Left hindlimb (tissue), 1 donor: ENCODE measurements around the gene RNF151.

Experiments used
- DNase-seq: peaks from one replicate; pipeline ENCODE4 v3.0.0-alpha.2; 2018

Gene RNF151

GRCh38 chr16:1978476-1979120, 11.9 kb downstream of the RNF151 start:
- DNase-seq: no peak

GRCh38 chr16:1979271-1980029, 12.8 kb downstream of the RNF151 start:
- DNase-seq: no peak

GRCh38 chr16:1980030-1980769, 13.5 kb downstream of the RNF151 start:
- no peak for DNase-seq

- DNase-seq: no peak
These were observed 14.1 kb downstream of the RNF151 start for GRCh38 chr16:1980770-1981087.

GRCh38 chr16:1981398-1981836, 14.8 kb downstream of the RNF151 start, which contains the start of gene NOXO1:
Gene NOXO1 (minus strand): TSS chr16:1981469. CDS start chr16:1981179, 290 bp downstream.
- no peak for DNase-seq

DNA sequence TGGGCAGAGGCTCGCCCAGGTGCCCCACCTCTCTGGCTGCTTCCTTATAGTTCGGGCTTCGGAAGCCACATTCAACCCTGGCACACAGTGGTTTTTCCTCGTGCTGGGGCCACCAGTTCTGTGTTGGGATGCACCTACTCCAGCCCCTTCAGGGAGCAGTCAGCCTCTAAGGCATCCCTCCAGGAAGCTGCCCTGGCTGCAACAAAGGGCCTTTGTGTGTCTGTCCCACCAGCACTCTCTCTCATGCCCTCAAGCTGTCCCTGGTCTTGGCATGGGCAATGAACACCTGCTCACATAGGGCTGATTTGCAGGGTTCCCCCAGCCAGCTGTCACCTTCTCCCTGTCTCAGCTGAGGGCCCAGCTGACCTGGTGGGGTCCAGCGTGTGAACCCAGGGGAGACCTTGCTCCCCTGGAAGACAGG, 15.4 kb downstream of the RNF151 start:
- DNase-seq: no peak

GRCh38 chr16:1982991-1983543, 16.4 kb downstream of the RNF151 start:
- DNase-seq: no peak

DNA sequence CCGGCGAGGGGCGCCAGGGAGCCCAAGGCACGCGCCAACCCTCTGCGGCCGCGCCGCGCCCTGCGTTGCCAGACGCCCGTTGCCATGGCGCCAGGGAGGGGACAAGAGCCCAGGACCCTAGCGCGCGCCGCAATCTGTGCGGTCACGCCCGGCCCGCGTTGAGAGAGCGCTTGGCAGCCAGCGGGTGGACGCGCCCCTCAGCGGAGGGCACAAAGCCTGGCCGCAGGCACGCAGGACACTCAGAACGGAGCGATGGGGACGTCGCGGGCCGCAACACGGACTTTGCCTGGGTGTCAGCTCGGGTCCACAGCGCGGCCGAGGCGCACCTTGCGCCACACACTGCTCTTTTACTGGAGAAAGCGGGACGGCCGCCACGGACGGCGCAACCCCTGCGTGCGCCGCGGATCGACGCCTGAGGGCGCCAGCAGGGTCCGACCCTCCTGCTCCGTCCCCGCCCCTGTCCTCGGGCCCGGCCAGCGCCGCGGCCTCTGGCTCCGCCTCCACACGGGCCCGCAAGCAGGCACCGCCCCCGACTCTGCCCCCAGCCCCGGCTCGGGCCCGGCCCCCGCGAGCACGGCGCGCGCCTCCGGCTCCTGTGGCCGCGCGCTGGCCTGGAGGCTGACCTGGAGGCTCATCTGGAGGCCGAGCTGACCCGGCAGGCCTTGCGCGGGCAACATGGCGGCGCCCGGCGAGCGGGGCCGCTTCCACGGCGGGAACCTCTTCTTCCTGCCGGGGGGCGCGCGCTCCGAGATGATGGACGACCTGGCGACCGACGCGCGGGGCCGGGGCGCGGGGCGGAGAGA, 17.1 kb downstream of the RNF151 start, which contains the start of gene GFER:
Gene GFER (plus strand): TSS at position 650 of the 803 bp plus-strand sequence. CDS start 26 bp downstream, at position 676.
- DNase-seq: peak; percentile 94

DNA sequence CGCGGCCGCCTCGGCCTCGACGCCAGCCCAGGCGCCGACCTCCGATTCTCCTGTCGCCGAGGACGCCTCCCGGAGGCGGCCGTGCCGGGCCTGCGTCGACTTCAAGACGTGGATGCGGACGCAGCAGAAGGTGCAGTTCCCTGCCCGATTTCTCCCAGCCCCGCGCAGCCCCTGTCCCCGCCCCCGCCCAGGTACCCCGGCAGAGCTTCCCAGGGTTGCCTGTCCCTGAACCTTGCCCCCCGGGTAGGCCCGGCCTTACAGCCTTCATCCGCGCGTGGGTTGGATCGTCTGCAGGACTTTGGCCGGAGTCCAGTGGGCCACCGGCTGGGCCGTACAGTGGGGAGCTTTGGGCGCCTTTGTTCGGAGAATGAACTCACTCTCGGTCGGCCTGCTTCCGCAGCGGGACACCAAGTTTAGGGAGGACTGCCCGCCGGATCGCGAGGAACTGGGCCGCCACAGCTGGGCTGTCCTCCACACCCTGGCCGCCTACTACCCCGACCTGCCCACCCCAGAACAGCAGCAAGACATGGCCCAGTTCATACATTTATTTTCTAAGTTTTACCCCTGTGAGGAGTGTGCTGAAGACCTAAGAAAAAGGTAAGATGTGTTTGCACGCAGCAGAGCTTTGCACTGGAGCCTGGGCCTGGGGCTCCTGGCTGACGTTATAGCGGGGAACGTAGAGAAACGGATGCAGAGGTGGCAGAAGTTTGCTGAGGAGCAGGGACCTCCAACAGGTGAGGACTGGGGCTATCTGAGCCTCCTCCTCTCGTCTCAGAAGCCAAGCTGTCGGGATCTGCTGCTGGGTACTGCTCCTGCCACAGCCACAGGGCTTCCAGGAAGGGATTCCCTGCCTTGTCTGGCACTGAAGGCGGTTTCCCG, 17.9 kb downstream of the RNF151 start:
- no peak for DNase-seq

GRCh38 chr16:1985466-1986150, 19.0 kb downstream of the RNF151 start:
- DNase-seq: no peak

GRCh38 chr16:1987198-1987597, 20.5 kb downstream of the RNF151 start:
- DNase-seq: no peak

- DNase-seq: no peak
These were observed 22.8 kb downstream of the RNF151 start, which contains the start of gene SYNGR3 for GRCh38 chr16:1989209-1990100. Gene SYNGR3 (plus strand): TSS chr16:1989970. CDS start chr16:1990103, 133 bp downstream.

DNA sequence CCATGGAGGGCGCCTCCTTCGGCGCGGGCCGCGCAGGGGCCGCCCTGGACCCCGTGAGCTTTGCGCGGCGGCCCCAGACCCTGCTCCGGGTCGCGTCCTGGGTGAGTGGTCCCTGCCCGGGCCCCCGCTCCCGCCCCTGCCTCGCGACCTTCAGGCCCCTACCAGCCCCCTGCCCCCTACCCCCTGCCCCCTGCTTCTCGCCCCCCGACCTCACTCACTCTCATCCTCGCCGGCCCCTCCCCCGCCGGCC, 23.4 kb downstream of the RNF151 start:
- DNase-seq: no peak

- DNase-seq: no peak
These were observed 23.9 kb downstream of the RNF151 start for GRCh38 chr16:1990351-1991134.

DNA sequence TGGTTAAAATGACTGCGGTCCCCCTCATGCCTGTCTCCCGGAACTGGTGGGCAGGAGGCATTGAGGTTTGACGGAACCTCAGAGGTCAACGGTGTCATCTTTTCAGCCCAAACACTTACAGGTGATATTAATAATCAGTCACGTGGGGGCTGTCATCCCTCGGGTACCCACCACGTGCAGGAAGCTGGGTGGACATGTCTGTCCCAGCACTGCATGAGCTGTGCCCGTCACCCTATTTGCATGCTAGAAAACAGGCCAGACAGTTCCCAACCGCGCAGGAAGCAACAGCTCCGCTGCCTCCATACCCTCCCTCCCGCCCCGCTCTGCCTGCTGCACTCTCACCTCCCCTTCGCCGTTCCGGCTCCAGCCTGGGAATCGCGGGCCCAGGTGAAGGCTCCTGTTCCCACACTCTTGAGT, 24.5 kb downstream of the RNF151 start:
- DNase-seq: no peak

- DNase-seq: no peak
These were observed 24.9 kb downstream of the RNF151 start for GRCh38 chr16:1991588-1991947.

DNA sequence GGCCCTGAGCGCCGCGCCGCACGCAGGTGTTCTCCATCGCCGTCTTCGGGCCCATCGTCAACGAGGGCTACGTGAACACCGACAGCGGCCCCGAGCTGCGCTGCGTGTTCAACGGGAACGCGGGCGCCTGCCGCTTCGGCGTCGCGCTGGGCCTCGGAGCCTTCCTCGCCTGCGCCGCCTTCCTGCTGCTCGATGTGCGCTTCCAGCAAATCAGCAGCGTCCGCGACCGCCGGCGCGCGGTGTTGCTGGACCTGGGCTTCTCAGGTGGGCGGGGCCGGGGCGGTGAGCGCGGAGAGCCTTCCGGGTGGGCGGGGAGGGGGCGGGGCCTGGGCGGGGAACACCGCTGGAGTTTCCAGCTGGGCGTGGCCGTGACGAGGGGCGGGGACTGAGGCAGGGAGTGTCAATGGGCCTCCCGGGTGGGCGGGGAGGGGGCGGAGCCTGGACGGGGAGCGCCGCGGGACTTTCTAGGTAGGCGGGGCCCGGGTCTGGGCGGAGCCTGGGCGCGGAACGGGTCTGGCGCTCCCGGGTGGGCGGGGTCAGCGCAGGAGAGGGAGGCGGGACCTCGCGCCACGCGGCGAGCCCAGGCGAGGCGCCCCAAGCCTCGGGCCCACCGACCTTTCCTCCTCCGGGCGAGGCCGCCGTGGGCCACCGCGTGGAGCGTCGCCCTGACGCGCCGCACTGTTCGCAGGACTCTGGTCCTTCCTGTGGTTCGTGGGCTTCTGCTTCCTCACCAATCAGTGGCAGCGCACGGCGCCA, 25.5 kb downstream of the RNF151 start:
- peak; percentile 95 for DNase-seq

DNA sequence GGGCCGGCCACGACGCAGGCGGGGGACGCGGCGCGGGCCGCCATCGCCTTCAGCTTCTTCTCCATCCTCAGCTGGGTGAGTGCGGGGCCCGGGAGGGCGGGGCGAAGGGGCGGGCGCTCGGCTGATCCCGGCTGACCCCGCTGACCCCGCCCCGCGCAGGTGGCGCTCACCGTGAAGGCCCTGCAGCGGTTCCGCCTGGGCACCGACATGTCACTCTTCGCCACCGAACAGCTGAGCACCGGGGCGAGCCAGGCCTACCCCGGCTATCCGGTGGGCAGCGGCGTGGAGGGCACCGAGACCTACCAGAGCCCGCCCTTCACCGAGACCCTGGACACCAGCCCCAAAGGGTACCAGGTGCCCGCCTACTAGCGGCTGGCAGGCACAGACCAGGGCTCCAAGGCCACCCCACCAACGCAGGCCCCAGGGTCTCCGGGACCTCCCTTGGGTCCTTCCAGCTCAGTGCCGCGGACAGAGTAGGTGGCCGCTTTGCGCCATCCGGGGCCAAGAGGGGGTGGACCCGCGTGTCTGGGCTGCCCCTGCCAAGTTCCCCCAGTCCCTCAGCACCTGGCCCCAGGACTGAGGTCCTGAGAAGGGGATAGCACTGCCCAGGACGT, 26.2 kb downstream of the RNF151 start:
- no peak for DNase-seq
